GM12872 (cell line): ENCODE results near the gene NACC1.

Source experiments
- TF ChIP-seq, protein P1 (sequence below): IDR thresholded peaks from 3 replicates; pipeline ENCODE4 v1.5.1; 2011; ENCODE audit warnings: low read depth, mild to moderate bottlenecking, low read length, moderate library complexity; ENCODE audit not compliant: insufficient read depth

Gene NACC1

DNA sequence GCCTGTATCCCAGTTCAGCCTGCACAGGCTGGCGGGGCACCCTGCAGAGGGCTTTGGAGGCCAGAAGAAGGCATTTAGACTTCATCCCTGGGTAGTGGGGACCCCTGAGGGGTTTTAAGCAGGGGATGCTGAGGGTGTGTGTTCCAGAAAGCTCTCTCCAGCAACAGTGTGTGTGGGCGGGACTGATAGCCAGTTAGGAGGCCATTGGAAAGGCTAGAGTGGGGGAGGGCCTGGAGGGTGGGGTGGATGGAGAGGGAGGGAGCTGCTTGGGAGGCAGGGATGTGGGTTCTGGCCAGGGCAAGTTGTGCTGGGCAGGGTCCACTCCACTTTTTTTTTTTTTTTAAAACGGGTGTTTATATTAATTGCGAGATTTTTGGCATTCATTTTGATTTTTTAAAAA lies 43.7 kb upstream of the NACC1 start:
- TF ChIP-seq, protein P1, sequence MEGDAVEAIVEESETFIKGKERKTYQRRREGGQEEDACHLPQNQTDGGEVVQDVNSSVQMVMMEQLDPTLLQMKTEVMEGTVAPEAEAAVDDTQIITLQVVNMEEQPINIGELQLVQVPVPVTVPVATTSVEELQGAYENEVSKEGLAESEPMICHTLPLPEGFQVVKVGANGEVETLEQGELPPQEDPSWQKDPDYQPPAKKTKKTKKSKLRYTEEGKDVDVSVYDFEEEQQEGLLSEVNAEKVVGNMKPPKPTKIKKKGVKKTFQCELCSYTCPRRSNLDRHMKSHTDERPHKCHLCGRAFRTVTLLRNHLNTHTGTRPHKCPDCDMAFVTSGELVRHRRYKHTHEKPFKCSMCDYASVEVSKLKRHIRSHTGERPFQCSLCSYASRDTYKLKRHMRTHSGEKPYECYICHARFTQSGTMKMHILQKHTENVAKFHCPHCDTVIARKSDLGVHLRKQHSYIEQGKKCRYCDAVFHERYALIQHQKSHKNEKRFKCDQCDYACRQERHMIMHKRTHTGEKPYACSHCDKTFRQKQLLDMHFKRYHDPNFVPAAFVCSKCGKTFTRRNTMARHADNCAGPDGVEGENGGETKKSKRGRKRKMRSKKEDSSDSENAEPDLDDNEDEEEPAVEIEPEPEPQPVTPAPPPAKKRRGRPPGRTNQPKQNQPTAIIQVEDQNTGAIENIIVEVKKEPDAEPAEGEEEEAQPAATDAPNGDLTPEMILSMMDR: no peak

DNA sequence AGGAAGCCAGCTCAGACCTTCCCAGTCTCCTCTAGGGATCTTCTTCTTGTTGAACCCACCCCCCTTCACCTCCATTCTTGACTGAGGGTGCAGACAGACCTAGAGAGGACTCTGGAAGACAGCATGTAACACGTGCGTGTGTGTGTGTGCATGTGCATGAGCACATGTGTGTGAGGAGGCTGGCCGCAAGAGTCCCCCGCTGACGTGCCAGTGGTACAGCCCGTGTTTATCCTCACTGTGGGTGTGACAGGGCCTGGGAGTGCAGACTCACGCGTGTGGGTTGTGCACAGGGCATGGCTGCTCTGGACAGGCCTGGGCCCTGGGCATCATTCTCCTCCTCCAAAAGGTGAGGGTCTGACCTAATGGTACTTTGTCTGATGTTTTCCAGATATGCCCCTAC lies 41.7 kb upstream of the NACC1 start:
- TF ChIP-seq, protein P1: no peak

DNA sequence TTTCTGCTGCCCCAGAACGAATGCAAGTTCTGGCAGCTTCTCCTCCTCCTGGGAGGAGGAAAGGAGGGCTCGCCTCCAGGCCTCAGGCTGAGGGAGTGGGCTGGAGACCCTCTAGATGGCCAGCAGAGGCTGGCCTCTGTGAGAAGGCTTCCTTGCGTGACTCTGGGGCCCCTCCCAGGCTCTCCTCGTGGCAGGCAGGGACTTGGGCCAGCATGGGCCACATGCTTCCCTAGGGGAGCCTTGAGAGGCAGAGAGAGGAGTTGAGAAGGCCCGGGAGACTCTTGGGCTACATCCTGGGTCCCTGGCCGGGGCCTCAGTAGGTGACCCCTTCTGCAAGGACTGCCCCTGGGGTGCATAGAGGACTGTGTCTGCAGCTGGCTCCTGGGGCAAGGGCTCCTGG lies 41.3 kb upstream of the NACC1 start:
- TF ChIP-seq, protein P1: no peak

DNA sequence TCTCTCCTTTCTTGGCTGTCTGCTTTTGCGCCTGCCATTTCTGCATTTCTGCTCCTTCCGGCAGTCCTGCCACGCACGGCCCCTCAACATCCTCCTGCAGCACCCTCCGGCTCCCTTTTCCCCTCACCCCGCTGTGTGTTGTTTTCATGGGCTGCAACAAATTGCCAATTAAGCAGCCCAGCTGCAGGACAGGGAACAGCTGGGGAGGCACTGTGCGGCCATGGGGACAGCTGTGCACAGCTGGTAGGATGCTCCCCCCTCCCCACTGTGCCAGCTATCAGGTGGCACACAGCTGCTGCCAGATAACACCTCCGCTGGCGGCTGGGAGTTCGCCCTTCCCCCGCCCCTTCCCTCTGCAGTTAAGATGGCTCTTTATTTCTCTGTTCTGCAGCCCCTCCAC lies 40.8 kb upstream of the NACC1 start:
- TF ChIP-seq, protein P1: no peak

DNA sequence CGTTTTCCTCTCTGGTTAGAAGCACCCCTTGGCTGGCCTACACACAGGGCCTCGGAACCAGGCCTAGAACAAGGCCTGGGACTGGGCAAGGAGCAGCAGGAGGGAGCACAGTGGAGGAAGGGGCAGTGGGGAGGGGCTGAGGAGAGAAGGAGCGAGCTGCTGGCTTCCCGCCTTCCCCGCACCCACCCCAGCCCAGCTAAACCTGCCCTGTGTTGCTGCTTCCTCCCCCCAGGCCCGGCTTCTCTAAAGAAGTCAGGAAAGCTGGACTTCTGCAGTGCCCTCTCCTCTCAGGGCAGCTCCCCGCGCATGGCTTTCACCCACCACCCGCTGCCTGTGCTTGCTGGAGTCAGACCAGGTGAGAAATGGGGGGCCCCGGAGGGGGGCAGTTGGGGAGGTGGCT lies 39.7 kb upstream of the NACC1 start:
- TF ChIP-seq, protein P1: no peak

DNA sequence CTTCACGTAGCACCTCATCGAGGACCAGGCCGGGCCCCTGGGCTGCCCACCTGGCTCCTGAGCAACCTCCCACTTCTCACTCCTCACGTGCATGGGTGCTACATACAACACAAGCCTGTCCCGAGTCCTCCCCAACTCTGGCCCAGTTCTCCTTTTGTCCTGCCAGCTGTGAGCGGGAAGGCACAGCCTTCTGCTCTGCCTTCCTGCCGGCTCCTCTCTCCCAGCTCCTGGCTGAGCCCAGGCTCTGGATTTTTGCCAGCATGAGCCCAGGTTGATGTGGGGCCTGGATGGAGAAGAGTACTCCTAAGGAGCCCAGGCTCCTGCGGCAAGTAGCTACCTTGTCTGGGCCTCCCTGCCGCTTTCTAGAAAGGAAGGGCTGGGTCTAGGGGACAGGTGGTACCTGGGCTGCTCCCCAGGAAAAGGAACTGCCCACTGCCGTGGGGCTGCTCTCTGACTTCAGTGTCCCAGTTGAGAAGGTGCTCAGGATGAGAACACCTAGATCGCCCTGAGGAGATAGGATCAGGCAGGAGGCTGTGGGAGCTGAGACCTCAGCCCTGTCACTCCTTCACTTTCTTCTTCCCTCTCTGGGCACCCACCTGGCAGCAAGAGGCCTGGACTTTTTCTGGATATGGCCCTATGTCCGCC lies 39.0 kb upstream of the NACC1 start:
- TF ChIP-seq, protein P1: no peak

DNA sequence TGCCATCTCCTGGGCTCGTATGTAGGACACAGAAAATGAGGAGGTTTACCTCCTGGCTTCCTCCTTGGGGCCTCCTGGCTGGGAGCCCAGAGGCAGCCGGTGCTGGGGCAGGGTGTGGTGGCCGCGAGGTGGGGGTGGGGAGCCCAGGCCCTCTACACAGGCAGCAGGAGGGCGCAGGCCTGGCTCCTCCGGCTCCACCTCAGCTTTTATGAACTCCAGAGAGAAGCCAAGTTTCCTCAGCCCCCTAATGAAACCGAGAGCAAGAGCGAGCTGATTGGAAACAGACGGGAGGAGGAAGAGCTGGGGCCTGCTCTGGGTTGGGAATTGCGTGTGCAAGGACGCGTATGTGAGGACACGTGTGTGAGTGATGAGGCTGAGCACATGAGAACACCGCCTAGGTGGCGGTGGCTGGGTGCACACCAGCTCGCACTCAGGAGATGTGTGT lies 38.5 kb upstream of the NACC1 start:
- TF ChIP-seq, protein P1: no peak
